Activated T-helper 9 cell treated with anti-CD3 and anti-CD28 coated beads, Interleukin-2, amount 50 U/mL, for 16 hours (primary cell): ENCODE results near the gene GLMP.
"Not testable (repeated sequence)": the region's sequence is repeated elsewhere in the genome, so short reads cannot be mapped to it uniquely, and the experiment has no call there.

Experiments
- DNase-seq: peaks from one replicate; pipeline ENCODE4 v3.0.0-alpha.2; 2020; ENCODE audit warnings: low read depth

Gene GLMP

GRCh38 chr1:156295391-156295947 is at the start of gene GLMP:
GLMP (minus strand) TSS chr1:156295679; CDS start chr1:156295645, 34 bp downstream.
- DNase-seq, result peak; percentile 28

- no peak for DNase-seq
Measured at GRCh38 chr1:156344409-156344808, 48.9 kb upstream of the GLMP start.

- DNase-seq, result no peak
Measured at GRCh38 chr1:156342166-156342955, 46.9 kb upstream of the GLMP start.

- DNase-seq, result peak; percentile 98
Measured at GRCh38 chr1:156338180-156338976, 42.9 kb upstream of the GLMP start, which contains the start of the genes CCT3 and TSACC. CCT3 (minus strand) TSS chr1:156338292; CDS start chr1:156338184, 108 bp downstream. TSACC (plus strand) TSS chr1:156338526; CDS start chr1:156339758, 1,232 bp downstream.

GRCh38 chr1:156337888-156338179 is 42.4 kb upstream of the GLMP start:
- peak; percentile 3 for DNase-seq

- no peak for DNase-seq
Measured at GRCh38 chr1:156337052-156337887, 41.8 kb upstream of the GLMP start.

- DNase-seq, result no peak
Measured at GRCh38 chr1:156336242-156336641, 40.8 kb upstream of the GLMP start.

- DNase-seq, result not testable (repeated sequence)
Measured at GRCh38 chr1:156323179-156323578, 27.7 kb upstream of the GLMP start.

- no peak for DNase-seq
Measured at GRCh38 chr1:156320560-156320959, 25.1 kb upstream of the GLMP start.

- DNase-seq, result no peak
Measured at GRCh38 chr1:156319664-156320063, 24.2 kb upstream of the GLMP start.

GRCh38 chr1:156316909-156317308 is 21.4 kb upstream of the GLMP start:
- no peak for DNase-seq

GRCh38 chr1:156310962-156311361 is 15.5 kb upstream of the GLMP start:
- no peak for DNase-seq

GRCh38 chr1:156308078-156308477 is 12.6 kb upstream of the GLMP start:
- no peak for DNase-seq

GRCh38 chr1:156305215-156305614 is 9.7 kb upstream of the GLMP start:
- no peak for DNase-seq

GRCh38 chr1:156303241-156303640 is 7.8 kb upstream of the GLMP start:
- DNase-seq, result no peak

GRCh38 chr1:156298852-156299357 is 3.4 kb upstream of the GLMP start, which contains the start of gene VHLL:
VHLL (minus strand) TSS chr1:156299307; CDS start chr1:156299189, 118 bp downstream.
- no peak for DNase-seq

- DNase-seq, result no peak
Measured at GRCh38 chr1:156293895-156294294, 1.6 kb downstream of the GLMP start.

GRCh38 chr1:156293098-156293434 is 2.4 kb downstream of the GLMP start:
- DNase-seq, result no peak

GRCh38 chr1:156291226-156292061 is 4.0 kb downstream of the GLMP start:
- DNase-seq, result no peak

- DNase-seq, result no peak
Measured at GRCh38 chr1:156289857-156290256, 5.6 kb downstream of the GLMP start.

- DNase-seq, result no peak
Measured at GRCh38 chr1:156286061-156286460, 9.4 kb downstream of the GLMP start.
